IMR-90 (cell line): ENCODE data around the gene TRIM24. TPM values are rescaled to one million over a fixed set of nuclear protein-coding genes. Genes with fewer than 3 reads are reported as not detected.
"Not testable (repeated sequence)": the region's sequence is repeated elsewhere in the genome, so short reads cannot be mapped to it uniquely, and the experiment has no call there.

ENCODE experiments used
- ATAC-seq: fragments of 200-7000 bp; cut with Tn5 transposase; 2 replicates; pipeline ENCODE4 v1.9.1; 2020; ENCODE audit warnings: low read depth, mild to moderate bottlenecking, moderate library complexity
- BruUV-seq: library from RNA; stranded (reverse); fragments of 400-500 nt; replicated peaks from 2 replicates; lab custom pipeline; 2021; lab: Mats Ljungman, UMichigan
- CTCF ChIA-PET: fragments of 300-600 bp; formaldehyde crosslinking; extraction: SDS; loops from one replicate; lab custom pipeline; 2021; ENCODE audit warnings: antibody characterized with exemption; lab: Yijun Ruan, JAX
- POLR2A ChIA-PET: fragments of 300-600 bp; sonication (Branson Sonifier 250); formaldehyde crosslinking; loops from one replicate; lab custom pipeline; 2022; ENCODE audit warnings: antibody characterized with exemption; ENCODE audit not compliant: unreplicated experiment; lab: Charles Lee
- DNase-seq: peaks from one replicate; pipeline ENCODE4 v3.0.0; 2013
- H2AFZ ChIP-seq: replicated peaks from 2 replicates; pipeline ENCODE3; 2013; ENCODE audit warnings: low read length, mild to moderate bottlenecking; ENCODE audit not compliant: poor library complexity
- H2AK5ac ChIP-seq: 2 replicates; pipeline ENCODE4 v1.6.1; 2013; ENCODE audit warnings: low read depth, low read length, inconsistent platforms
- H2AK9ac ChIP-seq: replicated peaks from 2 replicates; pipeline ENCODE3; 2013; ENCODE audit warnings: mild to moderate bottlenecking, low read depth, low read length, moderate library complexity; ENCODE audit not compliant: poor library complexity
- H2BK120ac ChIP-seq: 2 replicates; pipeline ENCODE4 v1.6.1; 2013; ENCODE audit warnings: low read depth, low read length, inconsistent platforms
- H2BK15ac ChIP-seq: 3 replicates; pipeline ENCODE4 v1.6.1; 2013; ENCODE audit warnings: low read depth, low read length, inconsistent platforms
- H2BK20ac ChIP-seq: 2 replicates; pipeline ENCODE4 v1.6.1; 2013; ENCODE audit warnings: low read depth, mild to moderate bottlenecking, inconsistent platforms, low read length, moderate library complexity
- H2BK5ac ChIP-seq: 2 replicates; pipeline ENCODE4 v1.6.1; 2013; ENCODE audit warnings: mild to moderate bottlenecking, low read depth, low read length, inconsistent platforms; ENCODE audit not compliant: poor library complexity, severe bottlenecking
- H3K14ac ChIP-seq: replicated peaks from 2 replicates; pipeline ENCODE4 v1.6.1; 2013; ENCODE audit warnings: low read depth, low read length, inconsistent platforms
- H3K18ac ChIP-seq: 2 replicates; pipeline ENCODE4 v1.6.1; 2013; ENCODE audit warnings: low read depth, low read length, control low read depth
- H3K23ac ChIP-seq: 2 replicates; pipeline ENCODE4 v1.6.1; 2013; ENCODE audit warnings: low read depth, low read length, inconsistent platforms
- H3K27ac ChIP-seq: 2 replicates; pipeline ENCODE4 v1.5.1; 2013; ENCODE audit warnings: mild to moderate bottlenecking, control low read depth, low read length; ENCODE audit not compliant: insufficient read depth
- H3K27me3 ChIP-seq: 2 replicates; pipeline ENCODE4 v1.6.1; 2013; ENCODE audit warnings: low read length; ENCODE audit not compliant: control insufficient read depth, insufficient read depth
- H3K36me3 ChIP-seq: 2 replicates; pipeline ENCODE4 v1.6.1; 2013; ENCODE audit warnings: low read length, mixed read lengths; ENCODE audit not compliant: control insufficient read depth, insufficient read depth
- H3K4ac ChIP-seq: 2 replicates; pipeline ENCODE4 v1.6.1; 2013; ENCODE audit warnings: low read depth, low read length, inconsistent platforms
- H3K4me1 ChIP-seq: 2 replicates; pipeline ENCODE4 v1.6.1; 2013; ENCODE audit warnings: low read length, mixed read lengths; ENCODE audit not compliant: control insufficient read depth, insufficient read depth
- H3K4me2 ChIP-seq: 2 replicates; pipeline ENCODE4 v1.6.1; 2013; ENCODE audit warnings: low read depth, mild to moderate bottlenecking, control low read depth, low read length, moderate library complexity
- H3K4me3 ChIP-seq: 2 replicates; pipeline ENCODE4 v1.5.1; 2013; ENCODE audit warnings: low read depth, mild to moderate bottlenecking, control low read depth, low read length, moderate library complexity; ENCODE audit not compliant: insufficient read depth
- H3K56ac ChIP-seq: 2 replicates; pipeline ENCODE4 v1.6.1; 2013; ENCODE audit warnings: low read length, inconsistent platforms; ENCODE audit not compliant: insufficient read depth; ENCODE audit errors: extremely low read depth
- H3K79me1 ChIP-seq, 2 experiments: 2 replicates each; pipeline ENCODE4 v1.6.1; 2013; ENCODE audit warnings: low read length in 2 of 2, inconsistent platforms in 1 of 2, low read depth in 1 of 2
- H3K9ac ChIP-seq: 2 replicates; pipeline ENCODE4 v1.6.1; 2013; ENCODE audit warnings: low read depth, low read length, control low read depth
- H3K9me1 ChIP-seq: 2 replicates; pipeline ENCODE4 v1.6.1; 2013; ENCODE audit warnings: low read length, inconsistent platforms; ENCODE audit not compliant: insufficient read depth
- H3K9me3 ChIP-seq: 2 replicates; pipeline ENCODE4 v1.6.1; 2013; ENCODE audit warnings: low read length; ENCODE audit not compliant: control insufficient read depth, insufficient read depth
- H4K20me1 ChIP-seq: 2 replicates; pipeline ENCODE4 v1.6.1; 2013; ENCODE audit warnings: low read length, inconsistent platforms; ENCODE audit not compliant: insufficient read depth
- H4K5ac ChIP-seq: 2 replicates; pipeline ENCODE4 v1.6.1; 2013; ENCODE audit warnings: mild to moderate bottlenecking, low read depth, low read length, control low read depth
- H4K8ac ChIP-seq, 2 experiments: 2 replicates each; pipeline ENCODE4 v1.6.1; 2013; ENCODE audit warnings: low read depth in 2 of 2, low read length in 2 of 2, control low read depth in 1 of 2, inconsistent platforms in 1 of 2
- H4K91ac ChIP-seq: 2 replicates; pipeline ENCODE4 v1.6.1; 2013; ENCODE audit warnings: low read depth, low read length, inconsistent platforms; ENCODE audit not compliant: insufficient read depth
- WGBS, 2 experiments: methylation state at CpG; one replicate each; pipeline versions ENCODE4 v1.1.5 to v1.1.7; 2013; ENCODE audit warnings: missing lambda C conversion rate in 2 of 2; ENCODE audit not compliant: insufficient read length in 1 of 2; ENCODE audit errors: extremely low coverage in 2 of 2; 5-methylcytosine and 5-hydroxymethylcytosine counted together
- dilution Hi-C: fragments of 300-500 bp; cut with HindIII; formaldehyde crosslinking; loops from one replicate; pipeline ENCODE4 v1.14.3; 2018; ENCODE audit warnings: low sequenced_read_pairs; ENCODE audit not compliant: unreplicated experiment
- in situ Hi-C: fragments of 300-500 bp; cut with MboI; formaldehyde crosslinking; loops from 3 replicates; pipeline ENCODE4 v1.14.3; 2019; ENCODE audit warnings: low sequenced_read_pairs, inconsistent platforms, mixed read lengths
- intact Hi-C: fragments of 100-400 bp; cut with micrococcal nuclease; formaldehyde crosslinking; loops from 2 replicates; pipeline ENCODE4 v1.10.0; 2022
- polyA plus RNA-seq, 3 experiments: library from polyadenylated mRNA; depleted of rRNA; stranded (reverse); fragments of >200 nt; gene quantifications; 2 replicates each; pipeline ENCODE4 v1.2.3, GENCODE V29; 2012; ENCODE audit warnings: low replicate concordance in 1 of 3
- total RNA-seq: library from RNA; depleted of rRNA; stranded (reverse); fragments of >200 nt; gene quantifications from 2 replicates; pipeline ENCODE4 v1.2.3, GENCODE V29; 2012

TRIM24 gene
- total and polyA plus RNA-seq, 2 of the 4 experiments (the other 2 are of a cell fraction), result 4.1 to 5.7 TPM

- ATAC-seq, H3K4me3 ChIP-seq, H2BK15ac ChIP-seq, H3K79me1 ChIP-seq, H2BK20ac ChIP-seq, H3K14ac ChIP-seq, H2AK9ac ChIP-seq, H3K9ac ChIP-seq, DNase-seq, H2BK5ac ChIP-seq, H3K9me3 ChIP-seq, H3K9me1 ChIP-seq, H4K8ac ChIP-seq, dilution Hi-C loops, H4K20me1 ChIP-seq, H3K4ac ChIP-seq, H2AK5ac ChIP-seq, H2BK120ac ChIP-seq, H3K18ac ChIP-seq, POLR2A ChIA-PET, H4K91ac ChIP-seq, H3K56ac ChIP-seq, H3K27me3 ChIP-seq, H4K5ac ChIP-seq, H3K27ac ChIP-seq, intact Hi-C loops, H3K4me2 ChIP-seq, in situ Hi-C loops, BruUV-seq, H2AFZ ChIP-seq, H3K23ac ChIP-seq, CTCF ChIA-PET, H3K36me3 ChIP-seq, H3K4me1 ChIP-seq: not testable (repeated sequence)
- WGBS, 2 experiments, result 100% methylated on average over 2 of the region's 20 CpGs; no CpG with 5 or more reads in 1 of the 2 experiments
Measured at GRCh38 chr7:138536833-138537232, 76.8 kb downstream of the TRIM24 start.
